T1000 (cell line): ENCODE data around the gene CENPO.
A peak's percentile ranks its signal among the peaks of the same experiment; 100 is the strongest.

ENCODE experiments used
- DNase-seq: peaks from one replicate; lab custom pipeline; 2025; ENCODE audit warnings: mixed read lengths; lab: John Stamatoyannopoulos, UW

CENPO gene

GRCh38 chr2:24838541-24838940 lies 45.3 kb downstream of the CENPO start:
- no peak for DNase-seq

DNA sequence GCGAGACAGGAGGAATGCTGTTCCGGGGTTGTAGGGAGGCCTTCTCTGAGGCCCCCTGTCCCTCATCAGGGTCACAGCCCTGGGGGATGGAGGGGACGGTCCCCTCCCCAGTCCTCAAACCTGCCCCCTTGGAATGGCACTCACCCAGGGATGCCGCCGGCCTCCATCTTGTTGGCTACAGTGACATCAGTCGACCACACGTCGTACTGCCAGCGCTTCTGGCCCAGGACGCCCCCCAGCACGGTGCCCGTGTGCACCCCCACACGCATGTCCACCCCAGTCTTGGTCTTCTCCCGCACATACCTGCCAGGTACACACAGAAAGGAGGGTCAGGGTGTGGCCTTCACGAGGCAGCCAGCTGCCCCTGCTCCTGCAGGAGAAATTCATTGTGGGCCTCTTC lies 46.5 kb downstream of the CENPO start:
- DNase-seq: no peak

DNA sequence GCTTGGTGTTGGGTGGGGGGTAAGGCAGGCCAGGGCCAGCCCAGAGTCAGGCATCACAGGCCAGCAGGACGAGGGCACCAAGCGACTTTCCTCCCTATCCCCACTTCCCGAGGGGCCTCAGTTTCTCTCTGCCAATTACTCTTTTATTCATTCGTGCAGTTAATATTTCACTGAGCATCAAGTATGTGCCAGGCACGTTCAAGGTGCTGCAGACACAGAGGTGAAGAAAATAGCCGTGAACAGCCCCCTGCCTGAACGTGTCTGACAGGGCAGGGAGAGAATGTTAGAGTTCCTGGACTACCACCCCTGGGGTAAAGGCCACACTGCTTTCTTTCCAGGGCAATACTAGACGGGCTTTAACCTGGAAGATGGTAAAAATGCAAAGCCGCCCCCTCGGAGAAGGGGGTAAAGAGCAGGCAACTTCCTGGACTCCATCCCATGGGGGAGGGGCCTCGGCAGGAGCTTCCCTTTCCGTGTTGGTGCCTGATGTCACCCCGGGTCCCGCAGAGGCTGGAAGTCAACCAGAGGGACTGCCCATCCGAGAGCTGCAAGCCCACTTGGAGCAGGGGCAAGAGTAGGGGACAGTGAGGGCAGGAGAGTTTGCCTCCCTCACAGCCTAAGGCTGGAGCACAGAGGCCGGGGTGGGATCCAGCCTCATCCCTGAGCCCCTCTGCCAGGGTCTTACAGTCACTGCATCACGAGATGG lies 47.1 kb downstream of the CENPO start:
- no peak for DNase-seq

GRCh38 chr2:24840962-24841945 lies 48.0 kb downstream of the CENPO start:
- no peak for DNase-seq

- no peak for DNase-seq
Observed at GRCh38 chr2:24842081-24843050, 49.1 kb downstream of the CENPO start.

GRCh38 chr2:24843330-24843860 lies 50.2 kb downstream of the CENPO start:
- no peak for DNase-seq

GRCh38 chr2:24844023-24844685 lies 50.9 kb downstream of the CENPO start:
- no peak for DNase-seq

GRCh38 chr2:24845691-24846090 lies 52.5 kb downstream of the CENPO start:
- DNase-seq: no peak

DNA sequence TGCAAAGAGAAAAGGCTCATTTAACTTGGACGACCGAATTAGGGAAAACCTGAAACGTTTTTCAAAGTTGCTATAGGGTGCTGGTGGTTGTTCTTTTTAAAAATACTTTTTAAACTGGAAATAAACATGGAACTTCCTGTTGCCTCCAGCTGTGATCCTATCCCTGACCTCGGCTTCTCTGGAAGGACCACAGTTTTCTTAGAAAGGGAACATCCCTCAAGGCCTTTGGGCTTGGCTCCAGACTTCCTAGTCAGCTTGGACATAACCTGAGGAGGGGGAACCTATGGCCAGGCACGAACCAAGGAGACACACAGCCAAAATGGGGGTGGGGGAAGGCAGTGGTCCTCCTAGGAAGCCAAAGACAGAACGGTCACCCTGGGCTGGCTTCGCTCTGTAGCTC lies 57.7 kb downstream of the CENPO start:
- DNase-seq: no peak

DNA sequence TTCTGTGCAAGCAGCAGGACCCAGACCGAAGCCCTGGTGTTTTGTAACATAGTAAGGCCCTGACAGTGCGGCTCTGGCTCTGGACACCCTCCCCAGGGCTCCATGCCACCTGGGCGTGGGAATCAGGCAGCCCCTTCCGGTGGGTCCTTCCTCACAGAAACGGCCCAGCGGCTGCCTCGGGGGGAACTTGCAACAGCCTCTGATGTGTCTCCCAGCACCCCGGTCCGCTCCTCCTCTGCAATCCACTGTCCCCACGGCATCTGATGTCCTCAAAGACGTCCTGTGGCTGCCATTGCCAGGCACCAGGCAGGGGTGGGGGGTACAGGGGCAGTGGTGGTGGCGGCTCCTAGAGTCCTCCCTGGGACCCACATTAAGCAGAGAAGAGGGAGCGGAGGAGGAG lies 58.8 kb downstream of the CENPO start:
- no peak for DNase-seq

GRCh38 chr2:24852431-24853020 lies 59.3 kb downstream of the CENPO start:
- DNase-seq: no peak

- no peak for DNase-seq
Observed at GRCh38 chr2:24853046-24853445, 59.8 kb downstream of the CENPO start.

- no peak for DNase-seq
Observed at GRCh38 chr2:24853996-24854395, 60.8 kb downstream of the CENPO start.

DNA sequence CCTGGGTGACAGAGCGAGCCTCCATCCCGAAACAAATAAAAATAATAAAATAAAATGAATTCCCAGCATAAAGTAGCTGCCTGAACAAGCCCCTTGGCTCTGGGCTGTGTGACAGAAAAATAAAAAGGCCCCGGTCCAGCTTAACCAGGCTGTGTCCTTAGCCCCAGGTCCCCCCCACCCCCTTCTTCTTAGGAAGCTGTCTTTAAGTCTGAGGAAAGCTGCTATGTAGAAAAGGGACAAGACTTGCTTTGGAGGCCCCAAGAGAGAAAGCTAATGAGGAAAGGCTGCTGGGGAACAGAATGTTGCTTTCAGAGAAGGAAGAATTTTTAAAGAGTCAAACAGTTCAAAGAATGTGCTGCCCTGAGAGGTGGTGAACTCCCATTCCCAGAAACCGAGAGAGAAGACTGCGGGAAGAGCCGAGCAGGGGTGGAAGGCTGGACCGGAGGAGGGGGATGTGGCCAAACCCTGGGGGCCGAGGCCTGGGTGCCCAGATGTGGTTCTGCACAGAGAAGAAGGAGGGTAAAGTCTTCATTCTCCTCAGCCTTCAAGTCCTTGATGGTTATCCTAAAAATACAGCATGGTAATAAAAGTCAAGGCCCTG lies 61.9 kb downstream of the CENPO start:
- DNase-seq: no peak

DNA sequence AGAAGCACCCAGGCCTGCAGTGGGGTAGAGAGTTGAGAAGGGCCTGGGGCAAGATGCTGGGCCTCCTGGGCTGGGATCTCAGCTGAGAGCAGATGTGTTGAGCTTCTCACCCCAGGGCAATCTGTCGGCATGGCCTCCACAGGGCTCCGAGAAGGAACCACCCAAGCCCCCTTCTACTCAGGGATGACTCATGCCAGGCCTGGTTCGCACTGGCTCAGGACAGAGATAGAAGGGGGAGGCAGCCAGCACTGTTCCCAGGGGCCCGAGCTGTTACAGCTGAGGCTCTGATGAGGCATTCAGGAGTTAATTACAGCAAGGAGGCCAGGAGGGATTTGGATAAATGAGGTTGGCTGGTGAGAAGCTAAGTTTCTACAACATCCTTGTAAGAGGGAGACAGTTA lies 62.5 kb downstream of the CENPO start:
- peak; percentile 31 for DNase-seq

- DNase-seq: no peak
Observed at GRCh38 chr2:24856791-24857211, 63.6 kb downstream of the CENPO start.

DNA sequence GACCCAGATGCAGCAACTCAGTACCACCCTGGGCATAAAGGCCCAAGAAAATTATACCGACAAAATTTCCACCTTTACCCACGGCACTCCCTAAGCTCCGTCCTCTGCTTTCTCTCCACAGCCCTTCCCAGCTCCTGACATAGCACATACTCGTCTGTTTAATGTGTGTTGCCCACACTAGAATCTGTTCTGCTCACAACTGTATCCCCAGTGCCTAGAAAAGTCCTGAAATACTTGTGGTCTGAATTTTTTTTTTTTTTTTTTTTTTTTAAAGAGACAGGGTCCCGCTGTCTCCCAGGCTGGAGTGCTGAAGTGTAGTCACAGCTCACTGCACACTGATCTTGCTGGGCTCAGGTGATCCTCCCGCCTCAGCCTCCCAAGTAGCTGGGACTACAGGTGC lies 64.5 kb downstream of the CENPO start:
- no peak for DNase-seq

DNA sequence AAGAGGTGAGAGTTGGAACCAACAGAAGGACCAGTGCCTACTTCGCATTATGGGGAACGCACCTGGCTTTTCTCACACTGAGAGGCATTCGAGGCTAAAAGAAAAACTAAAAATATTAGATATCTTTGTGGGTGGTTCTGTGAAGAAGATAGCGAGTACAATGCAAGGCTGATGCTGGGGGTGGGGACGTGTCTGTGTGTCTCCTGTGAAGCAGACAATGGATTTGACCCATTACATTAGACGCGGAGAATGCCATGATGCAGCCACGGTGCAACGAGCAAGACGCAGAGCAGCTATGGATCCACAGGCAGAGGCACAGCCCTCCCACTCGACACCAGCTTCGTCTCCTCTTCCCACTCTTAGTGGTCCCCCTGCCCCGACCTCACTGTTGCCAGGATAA lies 65.8 kb downstream of the CENPO start:
- no peak for DNase-seq

GRCh38 chr2:24859968-24860600 lies 66.9 kb downstream of the CENPO start:
- DNase-seq: no peak

DNA sequence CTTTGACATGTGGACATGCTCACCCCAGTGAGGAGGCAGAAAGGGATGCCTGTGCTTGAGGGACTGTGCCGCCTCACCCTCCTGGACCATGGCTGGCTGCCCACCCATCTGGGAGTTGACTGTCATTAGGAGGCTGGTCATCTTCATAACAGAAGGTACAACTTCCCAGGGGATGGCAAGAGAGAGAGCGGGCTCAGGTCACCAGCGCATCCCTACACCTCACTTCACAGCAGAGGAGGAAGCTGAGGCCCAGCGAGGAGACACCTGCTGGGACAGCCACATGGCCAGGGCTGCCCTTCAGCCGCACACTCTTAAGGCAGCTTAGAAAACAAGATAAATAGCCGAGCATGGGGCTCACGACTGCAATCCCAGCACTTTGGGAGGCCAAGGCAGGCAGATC lies 67.4 kb downstream of the CENPO start:
- DNase-seq: no peak
